GM10847 (cell line): Measurements from ENCODE around the gene ABCF1.

ENCODE experiments used
- POLR2A ChIP-seq: IDR thresholded peaks from 2 replicates; pipeline ENCODE4 v1.6.1; 2011; ENCODE audit not compliant: insufficient read length; ENCODE audit errors: extremely low read depth

ABCF1 gene

DNA sequence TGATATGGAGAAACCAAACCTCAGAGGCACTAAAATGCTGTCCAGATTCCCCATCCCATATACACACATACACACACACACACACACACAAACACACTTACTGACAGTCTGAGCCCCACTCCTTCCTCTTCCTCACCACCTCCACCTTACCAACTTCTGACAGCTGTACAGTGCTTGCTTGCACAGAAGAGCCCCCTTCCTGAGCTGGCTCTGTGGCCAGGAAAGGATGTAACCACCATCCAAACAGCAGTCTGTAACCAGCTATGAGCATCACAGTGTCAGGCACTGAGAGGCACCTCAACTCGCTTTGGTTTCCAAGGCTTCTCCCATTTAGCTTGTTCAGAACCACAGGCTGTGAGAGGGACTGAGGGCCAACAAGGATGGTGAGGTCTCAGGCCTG is 69.8 kb downstream of the ABCF1 start:
- TF ChIP-seq POLR2A: no peak
